NCI-H1417 (cell line): Measurements from ENCODE around the gene TGFBI.
A peak's percentile ranks its signal among the peaks of the same experiment; 100 is the strongest.

Experiments used
- DNase-seq, 3 experiments: peaks; one replicate each; lab custom pipeline; 2025; lab: John Stamatoyannopoulos, UW

The TGFBI gene

GRCh38 chr5:136001466-136001981 lies 27.3 kb upstream of the TGFBI start:
- DNase-seq: no peak

GRCh38 chr5:136004436-136004835 lies 24.4 kb upstream of the TGFBI start:
- no peak for DNase-seq

- DNase-seq: no peak
These were observed 23.3 kb upstream of the TGFBI start for GRCh38 chr5:136005476-136005875.

GRCh38 chr5:136006164-136006563 lies 22.6 kb upstream of the TGFBI start:
- no peak for DNase-seq

GRCh38 chr5:136006761-136007251 lies 22.0 kb upstream of the TGFBI start:
- DNase-seq: no peak

- no peak for DNase-seq
These were observed 21.5 kb upstream of the TGFBI start for GRCh38 chr5:136007271-136007670.

GRCh38 chr5:136011414-136012001 lies 17.3 kb upstream of the TGFBI start:
- DNase-seq: peak in 1 of 3 experiments; percentile 4

- DNase-seq: no peak
These were observed 16.6 kb upstream of the TGFBI start for GRCh38 chr5:136012041-136012804.

- peak in 1 of 3 experiments; percentile 38 for DNase-seq
These were observed 15.2 kb upstream of the TGFBI start for GRCh38 chr5:136013559-136013958.

- DNase-seq: peak in 1 of 3 experiments; percentile 38
These were observed 14.5 kb upstream of the TGFBI start for GRCh38 chr5:136014049-136015002.

- DNase-seq: no peak
These were observed 13.8 kb upstream of the TGFBI start for GRCh38 chr5:136015003-136015375.

GRCh38 chr5:136015966-136016650 lies 12.7 kb upstream of the TGFBI start:
- DNase-seq: no peak

GRCh38 chr5:136016945-136017530 lies 11.8 kb upstream of the TGFBI start:
- DNase-seq: peak in 2 of 3 experiments; percentile 12

- peak in 1 of 3 experiments; percentile 2 for DNase-seq
These were observed 9.7 kb upstream of the TGFBI start for GRCh38 chr5:136018814-136019783.

- no peak for DNase-seq
These were observed 8.8 kb upstream of the TGFBI start for GRCh38 chr5:136020001-136020382.

GRCh38 chr5:136020383-136021015 lies 8.3 kb upstream of the TGFBI start:
- DNase-seq: no peak

GRCh38 chr5:136021016-136021405 lies 7.8 kb upstream of the TGFBI start:
- DNase-seq: no peak

GRCh38 chr5:136022965-136023364 lies 5.8 kb upstream of the TGFBI start:
- DNase-seq: no peak

GRCh38 chr5:136023958-136024541 lies 4.7 kb upstream of the TGFBI start:
- DNase-seq: no peak
